Amniotic epithelial cell (primary cell): ENCODE data around the gene CDH24.

ENCODE experiments used
- DNase-seq: peaks from one replicate; pipeline ENCODE4 v3.0.0-alpha.2; 2010; ENCODE audit warnings: low read depth

CDH24 gene

DNA sequence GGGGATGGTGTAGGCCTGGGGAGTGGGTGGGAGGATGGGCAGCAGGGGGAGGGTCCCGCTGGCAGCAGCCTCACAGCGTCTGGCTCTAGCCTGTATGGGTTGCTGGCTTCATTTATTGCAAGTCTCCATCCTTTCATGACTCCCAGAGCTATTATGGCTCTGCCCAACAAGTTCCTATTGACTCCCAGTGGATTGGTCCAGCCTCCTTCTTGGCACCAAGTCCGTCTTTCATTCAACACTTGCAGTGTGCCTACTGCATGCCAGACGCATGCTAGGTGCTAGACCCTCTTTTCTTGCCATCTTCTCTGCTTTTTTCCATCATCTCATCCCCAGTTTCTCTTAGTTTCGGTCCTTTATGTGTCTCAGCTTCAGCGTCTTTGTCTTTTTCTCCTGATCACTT is 14.2 kb downstream of the CDH24 start:
- DNase-seq = no peak

DNA sequence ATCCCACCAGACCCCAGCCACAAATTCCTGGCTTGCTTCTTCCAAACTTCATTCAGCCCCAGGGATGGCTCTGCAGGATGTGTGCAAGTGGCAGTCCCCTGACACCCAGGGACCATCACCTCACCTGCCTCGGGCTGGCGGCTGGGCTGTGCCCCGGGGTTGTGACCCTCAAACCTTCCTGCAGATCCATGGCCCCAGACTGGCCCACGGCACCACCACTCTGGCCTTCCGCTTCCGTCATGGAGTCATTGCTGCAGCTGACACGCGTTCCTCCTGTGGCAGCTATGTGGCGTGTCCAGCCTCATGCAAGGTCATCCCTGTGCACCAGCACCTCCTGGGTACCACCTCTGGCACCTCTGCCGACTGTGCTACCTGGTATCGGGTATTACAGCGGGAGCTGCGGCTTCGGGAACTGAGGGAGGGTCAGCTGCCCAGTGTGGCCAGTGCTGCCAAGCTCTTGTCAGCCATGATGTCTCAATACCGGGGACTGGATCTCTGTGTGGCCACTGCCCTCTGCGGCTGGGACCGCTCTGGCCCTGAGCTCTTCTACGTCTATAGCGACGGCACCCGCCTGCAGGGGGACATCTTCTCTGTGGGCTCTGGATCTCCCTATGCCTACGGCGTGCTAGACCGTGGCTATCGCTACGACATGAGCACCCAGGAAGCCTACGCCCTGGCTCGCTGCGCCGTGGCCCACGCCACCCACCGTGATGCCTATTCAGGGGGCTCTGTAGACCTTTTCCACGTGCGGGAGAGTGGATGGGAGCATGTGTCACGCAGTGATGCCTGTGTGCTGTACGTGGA is 15.0 kb downstream of the CDH24 start, which contains the start of gene PSMB11:
Gene PSMB11, plus strand, starts transcription at position 51 of the 804 bp plus-strand sequence. Its CDS starts 14 bp downstream, at position 65.
- no peak for DNase-seq

DNA sequence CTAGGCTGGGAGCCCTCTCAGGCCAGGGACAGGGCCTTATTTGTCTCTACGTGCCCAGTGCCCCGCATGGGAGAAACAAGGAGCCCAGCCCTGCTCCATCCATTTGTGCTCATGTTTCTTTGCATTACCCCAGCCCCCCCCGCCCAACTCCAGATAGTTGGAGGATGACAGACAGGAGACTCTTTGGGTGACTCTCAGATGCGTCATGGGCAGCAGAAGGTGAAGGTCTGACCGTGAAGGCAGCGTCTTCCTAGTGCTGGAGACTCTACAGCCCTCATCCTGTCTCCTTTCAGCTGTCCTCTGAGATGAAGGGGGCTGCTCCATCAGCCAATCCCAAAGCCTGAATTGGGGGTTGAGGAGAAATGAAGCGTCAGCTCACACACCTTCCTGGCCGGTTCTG is 15.6 kb downstream of the CDH24 start:
- no peak for DNase-seq

DNA sequence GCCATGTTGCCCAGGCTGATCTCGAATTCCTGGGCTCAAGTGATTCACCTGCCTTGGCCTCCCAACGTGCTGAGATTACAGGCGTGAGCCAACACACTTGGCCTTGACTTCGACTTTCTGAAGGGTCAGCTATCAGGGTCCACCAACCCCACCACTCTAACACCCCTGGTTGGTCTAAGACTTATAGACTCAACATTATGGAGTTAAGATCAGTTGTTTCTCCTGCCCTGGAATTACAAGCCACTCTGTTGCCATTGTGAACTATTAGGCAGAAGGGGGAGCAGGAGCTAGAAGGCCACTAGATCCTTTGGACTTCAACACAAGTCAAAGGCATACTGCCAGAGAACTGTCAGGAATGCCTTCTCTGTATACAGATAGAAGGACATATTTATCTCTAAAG is 17.2 kb downstream of the CDH24 start:
- no peak for DNase-seq

DNA sequence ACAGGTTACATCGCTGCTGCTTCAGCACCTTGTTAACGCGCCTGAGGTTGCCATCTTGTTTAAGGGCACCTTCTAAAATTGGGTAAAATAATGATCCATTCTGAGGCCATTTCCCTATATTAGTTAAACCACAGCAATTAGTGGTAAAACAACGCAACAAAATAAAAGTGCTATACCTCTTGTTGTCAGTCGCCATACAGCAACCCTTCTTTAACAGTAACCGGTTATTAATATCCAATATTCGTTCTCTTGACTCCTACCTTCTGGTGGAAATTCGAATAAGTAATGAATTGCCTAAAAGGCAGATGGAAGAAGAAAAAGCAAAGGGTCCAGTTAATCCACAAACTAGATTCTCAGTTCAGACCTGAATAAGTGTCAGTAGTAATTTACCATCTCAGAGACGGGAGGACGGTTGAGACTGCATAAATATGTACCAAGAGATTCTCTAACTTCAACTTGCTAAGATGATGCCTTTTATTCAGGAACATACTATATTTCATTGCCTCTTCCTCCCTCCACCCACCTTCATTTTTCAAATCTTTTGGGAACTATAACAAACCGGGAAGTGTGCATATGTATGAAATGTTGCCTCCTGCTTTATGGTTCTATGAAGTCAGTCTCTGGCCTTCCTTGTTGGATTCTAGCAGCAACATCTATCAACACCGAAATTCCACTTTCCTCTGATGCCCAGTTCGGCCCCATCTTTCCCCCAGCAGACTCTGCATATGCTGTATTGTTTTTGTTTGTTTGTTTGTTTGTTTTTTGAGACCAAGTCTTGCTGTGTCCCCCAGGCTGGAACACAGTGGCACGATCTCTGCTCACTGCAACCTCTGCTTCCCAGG is 21.8 kb downstream of the CDH24 start:
- no peak for DNase-seq

DNA sequence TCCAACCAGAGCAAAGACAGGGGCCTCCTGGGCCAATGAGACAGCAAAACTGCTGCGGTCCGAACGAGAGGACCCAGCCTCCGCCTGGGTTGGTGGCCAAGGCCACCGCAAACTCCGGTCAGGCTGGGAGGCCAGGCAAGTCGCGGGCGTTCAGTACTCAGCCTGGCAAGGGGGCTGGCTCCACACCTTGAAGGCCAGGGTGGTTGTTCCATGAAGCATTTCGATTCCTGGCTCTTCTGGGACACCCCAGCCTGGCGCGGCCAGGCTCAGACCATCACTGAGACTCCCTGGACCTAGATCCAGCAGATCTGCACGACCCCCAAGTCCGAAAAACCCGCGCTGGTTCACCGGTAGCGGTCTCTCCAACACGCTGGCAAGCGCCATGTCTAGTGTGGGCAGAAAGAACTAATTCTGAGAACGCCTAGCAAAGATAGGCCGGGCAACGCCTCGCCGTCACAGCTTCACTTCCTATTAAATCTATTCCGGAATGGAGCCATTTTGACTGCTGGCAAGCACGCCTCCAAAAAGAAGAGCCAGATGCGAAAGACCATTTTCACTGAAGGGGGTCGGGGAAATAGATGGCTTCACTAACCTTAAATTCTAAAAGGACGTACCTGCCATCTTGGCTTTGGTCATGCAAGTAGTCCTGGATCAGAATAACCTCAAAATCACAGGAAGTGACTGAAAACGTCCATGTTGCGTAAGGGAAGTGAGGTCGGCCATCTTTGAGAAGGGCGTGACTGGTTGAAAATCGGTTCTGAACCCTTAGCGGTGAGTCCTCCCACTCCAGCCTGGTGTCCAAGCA is 22.6 kb downstream of the CDH24 start, which contains the start of gene PSMB5:
Gene PSMB5, minus strand, starts transcription at position 403 of the 805 bp plus-strand sequence. Its CDS starts 19 bp downstream, at position 384.
- peak; percentile 96 for DNase-seq

DNA sequence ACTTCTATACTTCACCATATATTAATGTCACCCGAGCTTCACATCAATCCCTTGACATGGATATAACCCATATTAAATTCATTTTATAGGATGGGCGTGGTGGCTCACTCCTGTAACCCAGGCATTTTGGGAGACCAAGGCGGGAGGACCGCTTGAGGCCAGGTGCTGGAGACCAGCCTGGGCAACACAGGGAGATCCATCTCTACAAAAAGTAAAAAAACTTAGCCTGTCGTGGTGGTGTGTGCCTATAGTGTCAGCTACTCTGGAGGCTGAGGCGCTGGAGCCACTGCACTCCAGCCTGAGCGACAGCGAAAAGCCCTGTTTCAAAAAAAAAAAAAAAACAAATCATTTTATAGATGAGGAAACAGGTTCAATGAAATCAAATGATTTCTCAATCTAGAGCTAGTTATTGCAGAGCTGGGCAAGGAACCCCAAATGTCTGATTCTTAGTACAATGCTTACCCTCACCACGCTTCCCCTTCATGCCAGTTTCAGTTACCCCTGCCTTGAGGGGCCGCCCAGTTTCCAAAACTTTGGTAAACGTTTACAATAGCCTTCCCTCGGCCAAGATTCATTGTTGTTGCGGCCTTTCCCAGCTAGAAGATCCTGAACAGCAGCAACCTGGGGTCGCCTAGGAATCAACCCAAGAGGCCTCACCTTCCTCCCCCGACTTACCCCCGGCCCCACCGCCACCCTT is 23.4 kb downstream of the CDH24 start:
- no peak for DNase-seq

DNA sequence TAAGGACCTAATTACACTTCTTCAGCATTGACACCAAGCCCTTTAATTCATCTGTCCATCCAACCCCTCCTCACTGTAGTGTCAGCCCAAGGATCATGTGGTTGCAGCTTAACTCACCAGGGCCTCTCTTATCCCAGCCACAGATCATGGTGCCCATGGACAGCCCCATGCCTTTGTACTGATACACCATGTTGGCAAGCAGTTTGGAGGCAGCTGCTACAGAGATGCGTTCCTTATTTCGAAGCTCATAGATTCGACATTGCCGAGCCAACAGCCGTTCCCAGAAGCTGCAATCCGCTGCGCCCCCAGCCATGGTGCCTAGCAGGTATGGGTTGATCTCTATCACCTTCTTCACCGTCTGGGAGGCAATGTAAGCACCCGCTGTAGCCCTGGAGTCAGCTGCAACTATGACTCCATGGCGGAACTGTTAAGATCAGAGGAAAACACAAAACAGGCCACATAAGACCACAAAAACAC is 24.0 kb downstream of the CDH24 start:
- no peak for DNase-seq

DNA sequence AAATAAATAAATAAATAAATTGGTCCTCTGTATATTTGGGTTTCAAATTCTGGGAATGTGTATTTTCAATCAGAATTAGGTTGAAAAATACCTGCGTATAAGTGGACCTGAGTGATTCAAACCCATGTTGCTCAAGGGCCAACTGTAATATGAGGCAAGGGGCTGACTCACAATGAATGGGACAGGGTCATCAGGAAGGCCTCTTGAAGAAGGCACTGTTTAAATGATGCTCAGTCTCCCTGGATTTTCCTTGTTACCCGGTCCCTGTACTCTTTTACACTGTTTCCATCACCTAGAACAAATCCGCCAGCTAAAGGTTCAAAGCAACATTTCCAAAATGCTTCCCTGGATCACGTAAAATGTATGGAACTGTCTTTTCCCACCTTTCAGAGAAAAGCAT is 26.4 kb downstream of the CDH24 start:
- DNase-seq = peak; percentile 30

DNA sequence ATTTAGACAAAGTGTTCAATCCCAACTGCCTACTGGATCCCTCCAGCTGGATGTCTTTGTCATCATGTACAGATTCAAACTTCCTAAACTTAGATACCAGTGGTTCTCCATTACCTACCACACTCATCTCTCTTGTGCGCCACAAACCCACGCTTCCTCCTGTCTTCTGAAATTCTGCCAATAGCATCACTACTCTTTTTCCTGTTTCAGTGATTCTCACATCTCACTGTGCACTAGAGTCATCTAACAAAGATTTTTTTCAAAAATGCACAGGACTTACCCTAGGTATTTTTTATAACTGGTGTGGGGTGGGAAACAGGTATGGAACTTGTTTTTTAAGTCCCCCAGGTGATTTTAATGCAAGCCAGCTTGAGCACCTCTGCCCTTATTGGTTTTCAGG is 28.5 kb downstream of the CDH24 start:
- no peak for DNase-seq

DNA sequence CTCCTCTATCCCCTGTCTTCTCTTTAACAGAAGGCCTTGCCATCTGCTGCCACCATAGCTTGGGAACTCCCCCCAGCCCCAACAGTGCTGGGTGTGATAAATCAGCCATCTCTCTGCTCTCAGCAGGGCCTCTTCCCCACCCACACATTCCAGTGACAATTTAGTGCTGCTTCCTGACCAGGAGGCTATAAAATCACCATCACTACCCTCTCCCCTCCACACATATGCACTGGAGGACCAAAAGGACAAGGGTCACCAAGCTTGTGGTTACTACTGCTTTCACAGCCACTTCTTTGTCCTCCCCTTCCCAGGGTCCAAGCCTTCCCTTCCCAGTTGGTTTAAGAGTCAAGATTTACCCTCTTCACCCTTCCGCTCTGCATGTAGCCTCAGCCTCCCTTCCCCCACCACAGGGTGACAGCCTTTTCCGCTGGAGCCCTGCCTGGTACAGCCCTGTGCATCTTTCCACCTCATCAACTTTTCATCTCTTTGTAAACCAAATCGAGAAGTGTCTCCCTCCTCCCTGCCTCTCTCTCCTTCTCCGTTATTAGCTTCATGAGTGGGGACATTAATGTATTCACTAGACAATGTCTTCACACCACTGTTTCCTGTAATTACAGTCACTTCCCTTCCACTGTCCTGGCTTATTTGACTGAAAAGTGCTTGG is 32.0 kb downstream of the CDH24 start:
- DNase-seq = no peak

DNA sequence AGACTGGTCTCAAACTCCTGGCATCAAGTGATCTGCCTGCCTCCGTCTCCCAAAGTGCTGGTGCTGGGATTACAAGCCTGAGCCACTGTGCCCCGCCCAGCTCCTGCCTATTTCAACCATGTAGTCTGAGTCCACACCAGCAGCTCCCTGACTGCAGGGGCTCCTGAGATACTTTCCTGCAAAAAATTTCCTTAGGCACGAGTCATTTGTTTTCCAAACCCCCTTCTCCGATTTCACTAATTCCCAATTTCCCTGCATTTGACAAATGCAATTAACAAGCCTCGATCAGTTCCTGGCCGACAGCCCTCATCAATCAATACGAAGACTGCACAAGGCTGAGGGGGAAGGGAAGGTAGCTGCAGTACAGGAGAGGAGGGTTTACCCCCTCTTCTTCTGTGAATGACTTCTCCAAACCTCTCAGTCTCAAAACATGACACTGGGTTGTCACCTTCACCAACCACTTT is 32.7 kb downstream of the CDH24 start:
- no peak for DNase-seq

DNA sequence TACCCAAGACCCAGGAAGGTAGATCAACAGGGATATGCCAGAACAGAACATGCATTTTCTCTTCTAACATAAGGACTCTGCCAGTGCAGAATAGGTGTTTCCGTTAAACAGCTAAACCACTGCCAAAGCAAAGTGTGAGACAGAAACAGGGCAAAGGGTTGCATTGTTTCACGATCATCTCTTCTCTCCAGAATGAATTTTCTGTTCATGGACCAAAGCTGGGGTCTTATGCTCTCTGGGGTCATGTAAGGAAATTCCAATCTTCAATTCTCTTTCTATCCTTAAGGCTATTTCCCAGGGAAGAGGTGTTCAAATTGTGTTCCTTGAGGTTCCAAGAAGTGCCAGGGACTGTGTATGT is 33.5 kb downstream of the CDH24 start:
- no peak for DNase-seq

DNA sequence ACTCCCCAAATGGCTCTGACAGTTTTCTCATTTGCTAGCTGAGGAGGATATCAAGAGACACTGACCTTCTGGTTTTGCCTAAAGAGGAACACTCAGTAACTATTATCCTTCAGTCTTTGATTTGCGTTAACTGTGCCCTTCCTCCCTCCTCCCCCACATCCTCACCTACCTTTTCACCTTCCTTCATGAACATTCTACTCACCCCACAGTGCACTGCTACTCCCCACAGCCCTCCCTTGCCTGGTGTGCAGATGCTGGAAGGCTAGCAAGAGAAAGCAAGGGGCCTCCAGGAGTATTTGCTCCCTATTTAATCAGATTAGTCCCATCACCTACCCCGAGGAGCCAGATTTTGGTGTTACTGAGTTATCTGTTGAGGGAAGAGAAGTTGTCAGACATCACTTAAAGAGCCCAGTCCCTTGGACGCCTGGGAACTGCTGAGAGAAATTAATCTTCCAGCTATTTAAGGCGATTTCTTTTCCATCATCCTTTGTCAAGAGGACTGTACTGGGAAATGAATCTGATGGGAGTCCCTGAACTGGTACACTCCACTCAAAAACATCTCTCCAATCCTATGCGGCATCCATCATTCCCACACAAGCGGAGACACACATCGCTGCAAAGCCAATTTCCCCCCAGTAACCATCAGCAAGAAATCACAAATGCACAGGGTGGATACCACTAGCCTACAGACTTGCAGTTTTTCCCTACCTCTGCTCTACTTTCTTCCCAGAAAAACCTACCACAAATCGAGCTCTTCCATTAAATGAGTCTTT is 34.1 kb downstream of the CDH24 start:
- no peak for DNase-seq

DNA sequence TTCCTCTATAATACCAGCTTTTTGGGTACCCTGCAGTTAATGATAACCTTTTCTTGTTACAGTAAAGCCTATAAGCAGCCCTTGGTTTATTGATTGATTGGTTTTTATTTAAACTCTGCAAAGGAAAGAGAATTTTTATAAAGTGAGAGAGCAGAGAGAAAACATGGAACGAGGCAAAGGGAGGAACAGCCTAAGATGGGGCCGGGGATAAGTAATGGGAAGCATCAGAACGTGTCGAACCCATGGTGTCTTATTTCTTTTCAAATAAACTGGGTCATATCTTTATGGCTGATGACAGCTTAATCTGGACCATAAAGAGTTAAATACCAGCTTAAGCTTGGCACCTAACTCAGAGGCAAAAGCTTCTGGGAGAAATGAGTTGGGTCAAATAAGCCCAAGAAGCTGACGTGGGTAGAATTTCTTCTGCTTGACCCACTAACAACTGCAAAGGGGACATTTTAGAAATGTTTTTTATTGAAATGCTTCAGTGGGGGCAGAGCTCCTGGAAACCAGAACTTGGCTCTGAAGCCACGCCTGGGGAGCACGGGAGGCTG is 35.4 kb downstream of the CDH24 start:
- no peak for DNase-seq

DNA sequence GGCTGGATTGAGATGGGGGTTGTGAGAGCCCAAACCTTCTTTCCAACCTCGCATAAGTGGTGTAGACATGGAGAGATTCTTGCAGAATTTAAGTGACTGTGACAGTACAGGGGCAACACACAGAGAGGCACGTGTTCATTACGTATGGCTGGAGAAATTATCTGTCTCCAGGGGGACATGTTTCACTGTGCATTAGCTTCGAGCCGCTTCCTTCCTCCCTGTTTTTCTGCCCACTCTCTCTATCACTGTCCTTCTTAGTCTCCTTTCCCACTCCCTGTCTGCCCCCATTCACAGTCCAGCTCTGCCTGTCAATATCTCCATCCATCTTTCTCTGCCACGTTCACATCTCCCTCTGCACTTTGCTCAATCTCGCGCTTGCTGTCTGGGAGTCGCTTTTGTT is 35.9 kb downstream of the CDH24 start:
- no peak for DNase-seq

DNA sequence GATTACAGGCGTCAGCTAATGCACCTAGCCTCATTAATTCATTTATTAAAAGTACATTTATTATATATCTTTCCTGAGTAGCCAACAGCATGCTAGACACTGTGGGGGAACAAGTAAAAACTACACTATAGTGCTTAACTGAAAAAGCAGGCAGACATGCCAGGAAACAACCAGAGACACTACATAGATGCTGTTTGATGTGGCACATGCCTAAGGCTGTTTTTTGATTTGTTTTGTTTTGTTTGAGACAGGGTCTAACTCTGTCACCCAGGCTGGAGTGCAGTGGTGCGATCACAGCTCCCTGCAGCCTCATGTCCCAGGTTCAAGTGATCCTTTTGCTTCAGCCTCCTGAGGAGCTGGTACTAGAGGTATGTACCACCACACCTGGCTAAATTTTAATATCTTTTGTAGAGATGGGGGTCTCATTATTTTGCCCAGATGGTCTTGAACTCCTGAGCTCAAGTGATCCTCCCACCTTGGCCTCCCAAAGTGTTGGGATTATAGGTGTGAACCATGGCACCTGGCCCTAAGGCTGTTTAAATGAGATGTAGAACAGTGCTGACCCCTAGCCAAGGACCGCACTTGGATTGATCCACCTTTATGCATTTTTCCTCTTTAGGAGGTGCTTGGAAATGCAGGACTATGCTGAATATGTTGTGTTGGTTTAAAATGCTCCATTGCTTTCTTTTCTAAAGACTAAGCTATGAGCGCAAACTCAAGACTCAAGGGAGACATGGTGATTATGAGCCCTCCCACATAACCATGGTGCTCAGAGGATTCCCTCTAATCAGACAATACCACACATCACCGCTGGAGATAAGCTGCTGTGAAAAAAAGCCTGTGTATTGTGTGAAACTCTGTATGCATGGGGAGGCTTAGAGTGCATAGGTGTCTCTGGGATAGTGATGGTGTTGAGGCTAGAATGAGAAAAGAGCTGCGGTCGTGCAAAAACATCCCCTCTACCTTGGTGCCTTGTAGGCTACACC is 36.9 kb downstream of the CDH24 start:
- peak; percentile 14 for DNase-seq

DNA sequence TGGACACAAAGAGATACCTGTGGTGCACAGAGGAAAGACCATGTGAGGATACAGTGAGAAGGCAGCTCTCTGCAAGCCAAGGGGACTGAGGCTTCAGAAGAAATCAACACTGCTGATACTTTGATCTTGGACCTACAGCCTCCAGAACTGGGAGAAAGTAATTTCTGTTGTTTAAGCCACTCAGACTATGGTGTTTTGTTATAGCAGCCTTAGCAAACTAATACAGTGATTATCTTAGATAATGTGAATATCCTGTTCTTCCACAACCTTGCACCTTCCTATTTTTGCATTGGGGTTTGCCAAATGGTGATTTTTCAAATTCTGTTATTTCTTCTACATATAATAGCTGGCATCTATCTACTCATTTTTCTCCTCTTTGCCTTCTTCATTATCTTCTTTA is 39.2 kb downstream of the CDH24 start:
- DNase-seq = no peak

DNA sequence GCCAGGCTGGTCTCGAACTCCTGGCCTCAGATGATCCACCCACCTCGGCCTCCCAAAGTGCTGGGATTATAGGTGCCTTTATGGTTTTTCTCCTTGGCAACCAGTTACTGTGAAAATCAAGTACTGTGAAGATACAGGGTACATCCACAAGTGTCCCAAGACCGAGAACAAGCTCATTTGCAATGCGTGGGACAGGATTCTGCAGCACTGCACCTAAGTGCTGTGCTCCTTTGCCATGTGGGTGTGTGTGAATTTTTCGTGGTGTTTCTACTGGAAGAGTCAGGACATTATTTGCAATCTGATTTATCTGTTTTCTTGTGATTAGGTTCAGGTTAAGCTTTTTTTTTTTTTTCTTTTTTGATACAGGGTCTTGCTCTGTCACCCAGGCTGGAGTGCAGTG is 40.2 kb downstream of the CDH24 start:
- DNase-seq = no peak
